ENCODE data around the gene ENHO.

Gene ENHO

GRCh38 chr9:34522971-34523797 lies at the start of gene ENHO:
Gene ENHO (minus strand): TSS chr9:34522990. CDS start chr9:34521695, 1,295 bp downstream.
- DNase-seq, result peak; percentile 85

GRCh38 chr9:34572092-34572491 lies 49.3 kb upstream of the ENHO start:
- no peak for DNase-seq

- DNase-seq, result no peak
These were observed 48.7 kb upstream of the ENHO start for GRCh38 chr9:34571481-34571810.

DNA sequence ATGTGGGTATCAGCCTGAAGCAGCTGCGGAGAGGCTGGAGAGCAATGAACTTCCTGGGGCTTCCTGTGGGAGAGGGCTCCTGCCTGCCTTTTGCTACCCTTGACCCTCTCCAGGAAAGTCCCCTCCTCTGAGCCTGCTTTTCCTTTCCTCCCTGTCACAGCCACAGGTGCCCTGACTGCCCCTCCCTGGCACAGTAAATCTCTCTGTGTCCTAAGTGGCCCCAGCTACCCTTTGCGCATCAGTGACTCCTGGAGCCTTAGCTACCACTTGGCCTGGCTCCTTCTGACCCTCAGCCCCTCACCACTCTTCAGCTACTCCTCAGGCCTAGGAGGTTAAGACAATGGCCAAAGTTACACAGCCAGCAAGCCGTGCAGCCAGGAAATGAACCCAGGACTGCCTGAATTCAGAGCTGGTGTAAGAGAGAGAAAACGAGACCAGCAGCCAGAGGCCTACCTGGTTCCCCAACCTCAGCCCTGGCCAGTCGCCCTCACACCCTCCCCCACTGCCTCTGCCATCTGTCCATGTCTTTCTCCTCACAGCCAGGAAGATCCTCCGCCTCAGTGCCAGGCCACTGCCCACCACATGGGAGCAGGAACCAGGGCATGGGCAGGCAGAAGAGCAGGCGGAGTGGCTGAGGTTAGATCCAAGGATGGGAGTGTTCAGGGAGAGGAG lies 48.2 kb upstream of the ENHO start:
- DNase-seq, result no peak

- DNase-seq, result no peak
These were observed 47.6 kb upstream of the ENHO start for GRCh38 chr9:34570376-34570775.

- no peak for DNase-seq
These were observed 46.0 kb upstream of the ENHO start for GRCh38 chr9:34568774-34569173.

- no peak for DNase-seq
These were observed 45.3 kb upstream of the ENHO start for GRCh38 chr9:34568133-34568532.

GRCh38 chr9:34566972-34567371 lies 44.2 kb upstream of the ENHO start:
- no peak for DNase-seq

- DNase-seq, result no peak
These were observed 43.5 kb upstream of the ENHO start for GRCh38 chr9:34566322-34566721.

DNA sequence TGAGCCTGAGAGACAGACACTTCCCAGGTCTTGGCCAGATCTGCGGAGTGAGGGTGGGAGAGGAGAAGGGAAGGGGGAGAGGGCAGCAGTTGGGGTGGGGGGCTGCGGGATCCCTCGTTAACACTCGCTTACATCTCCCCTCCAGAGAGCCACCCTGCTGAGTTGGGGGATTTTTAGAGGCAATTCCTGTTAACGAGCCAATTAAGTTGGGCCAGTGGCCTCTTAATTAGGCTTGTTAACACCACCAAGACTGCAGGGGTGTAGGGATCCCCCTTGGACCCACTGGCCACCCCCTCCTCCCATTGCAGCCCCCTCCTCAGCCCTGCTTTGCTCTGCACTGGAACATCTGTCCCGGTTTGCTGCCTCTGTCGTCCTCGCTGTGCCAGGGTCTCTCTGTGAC lies 43.1 kb upstream of the ENHO start:
- no peak for DNase-seq

DNA sequence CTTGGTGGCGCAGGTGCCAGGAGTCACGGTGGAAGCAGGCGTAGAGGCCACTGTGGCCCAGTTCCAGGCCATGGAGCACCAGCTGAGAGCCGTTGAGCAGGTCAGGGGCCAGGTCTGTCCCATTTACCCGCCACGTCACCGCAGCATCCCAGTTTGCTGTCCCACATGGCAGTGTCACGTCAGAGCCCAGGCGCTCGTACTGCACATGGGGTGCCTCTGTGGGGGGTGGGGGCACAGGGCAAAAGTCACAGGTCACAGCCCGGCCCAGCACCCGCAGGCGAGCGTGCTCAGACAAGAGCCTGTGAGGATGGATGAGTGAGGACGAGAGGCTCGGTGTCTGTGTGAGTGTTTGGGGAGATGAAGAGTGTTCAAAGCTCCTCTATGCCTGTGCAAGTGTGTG lies 41.8 kb upstream of the ENHO start:
- DNase-seq, result no peak

- no peak for DNase-seq
These were observed 40.5 kb upstream of the ENHO start for GRCh38 chr9:34563262-34563661.

DNA sequence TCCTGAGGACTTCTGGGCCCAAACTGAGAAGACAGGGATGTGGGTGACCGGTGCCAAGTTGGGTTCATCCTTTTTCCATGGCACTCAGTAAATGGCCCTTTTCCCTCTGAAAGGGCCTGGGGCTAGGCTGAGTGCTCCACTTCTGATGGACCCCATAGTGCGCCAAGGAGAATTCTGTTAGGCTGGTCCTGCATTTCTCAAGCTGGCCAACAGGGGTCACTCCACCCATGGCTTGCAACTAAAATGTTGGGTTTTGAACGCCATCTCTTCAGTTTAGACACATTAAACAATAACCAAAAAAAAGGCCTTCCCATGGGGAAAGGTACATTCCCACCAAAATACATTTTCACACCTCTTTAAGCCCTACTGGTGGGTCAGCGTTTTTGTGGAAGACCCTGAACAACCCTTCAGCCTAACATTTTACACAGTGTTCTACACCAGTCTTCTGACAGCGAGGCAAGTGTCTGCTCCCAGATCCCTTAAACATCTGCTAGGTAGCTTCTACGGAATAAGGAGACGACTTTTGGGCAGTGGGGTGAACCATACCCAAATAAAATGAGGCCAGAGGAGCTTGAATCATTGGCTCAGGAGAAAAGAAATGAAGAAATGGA lies 39.5 kb upstream of the ENHO start:
- DNase-seq, result no peak

DNA sequence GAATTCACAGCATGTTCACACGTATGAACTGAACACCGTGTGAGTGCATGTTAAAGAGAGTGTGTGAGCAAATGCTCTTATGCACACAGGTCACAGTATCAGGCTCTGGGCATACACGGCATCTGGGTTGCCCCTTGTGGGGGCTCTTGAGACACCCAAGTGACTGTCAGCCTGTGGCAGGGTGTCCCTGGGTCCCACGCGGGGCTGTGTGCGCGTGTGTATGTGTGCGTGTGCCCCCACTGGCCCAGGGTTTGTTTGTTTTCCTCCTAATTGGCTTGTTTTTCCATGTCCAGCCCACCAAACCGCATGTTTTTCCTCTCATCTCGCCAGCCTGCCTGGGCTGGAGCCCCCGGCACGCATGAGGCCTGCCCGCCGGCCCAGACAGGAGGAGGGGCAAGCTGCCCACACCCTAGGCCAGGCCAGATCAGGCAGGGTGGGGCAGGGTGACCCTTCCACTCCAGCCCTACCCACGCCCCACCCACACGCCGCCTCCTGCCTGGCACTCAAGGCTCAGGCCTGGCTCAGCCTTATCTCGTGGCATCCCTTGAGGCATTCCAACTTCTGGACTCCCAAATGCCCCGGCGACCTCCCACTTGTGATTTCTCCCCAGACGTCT lies 37.9 kb upstream of the ENHO start:
- DNase-seq, result no peak

DNA sequence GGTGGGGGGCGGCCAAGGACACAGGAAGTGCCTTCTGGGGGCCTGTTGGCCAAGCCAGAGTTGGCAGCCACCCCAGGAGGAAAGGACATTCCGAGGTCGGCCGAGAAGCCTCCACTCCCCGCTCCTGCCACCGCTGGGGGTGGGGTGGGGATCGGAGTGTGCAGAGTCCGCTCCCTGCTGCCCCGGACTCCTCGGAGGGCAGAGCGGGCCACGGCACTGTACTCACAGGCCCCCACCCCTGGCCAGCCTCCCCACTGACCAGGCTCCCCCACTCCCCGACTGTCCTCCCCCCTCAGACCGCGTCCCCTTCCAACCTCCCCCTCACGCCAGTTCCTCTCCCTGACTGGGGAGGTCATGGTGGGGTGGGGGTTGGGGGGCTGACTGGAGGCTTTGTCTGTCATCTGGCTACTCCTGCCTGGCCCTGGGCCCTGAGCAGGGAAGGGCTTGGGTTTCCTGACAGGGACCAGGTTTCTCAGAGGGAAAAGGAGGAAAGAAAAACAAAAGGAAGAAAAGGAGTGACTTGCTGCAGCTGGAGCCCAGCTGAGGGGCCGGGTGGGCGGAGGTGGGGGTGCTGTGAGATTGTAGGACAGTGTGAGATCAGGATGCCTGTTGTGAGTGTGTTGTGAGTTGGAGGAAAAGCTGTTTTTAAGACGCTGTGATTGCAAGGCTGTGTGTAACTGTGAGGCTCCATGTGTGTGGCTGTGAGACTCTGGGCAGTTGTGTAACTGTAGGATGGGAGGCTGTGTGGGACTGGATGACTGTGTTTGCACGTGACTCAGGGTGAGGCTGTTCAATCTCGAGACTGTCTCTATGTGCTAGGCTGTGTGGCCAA lies 37.0 kb upstream of the ENHO start:
- DNase-seq, result no peak

DNA sequence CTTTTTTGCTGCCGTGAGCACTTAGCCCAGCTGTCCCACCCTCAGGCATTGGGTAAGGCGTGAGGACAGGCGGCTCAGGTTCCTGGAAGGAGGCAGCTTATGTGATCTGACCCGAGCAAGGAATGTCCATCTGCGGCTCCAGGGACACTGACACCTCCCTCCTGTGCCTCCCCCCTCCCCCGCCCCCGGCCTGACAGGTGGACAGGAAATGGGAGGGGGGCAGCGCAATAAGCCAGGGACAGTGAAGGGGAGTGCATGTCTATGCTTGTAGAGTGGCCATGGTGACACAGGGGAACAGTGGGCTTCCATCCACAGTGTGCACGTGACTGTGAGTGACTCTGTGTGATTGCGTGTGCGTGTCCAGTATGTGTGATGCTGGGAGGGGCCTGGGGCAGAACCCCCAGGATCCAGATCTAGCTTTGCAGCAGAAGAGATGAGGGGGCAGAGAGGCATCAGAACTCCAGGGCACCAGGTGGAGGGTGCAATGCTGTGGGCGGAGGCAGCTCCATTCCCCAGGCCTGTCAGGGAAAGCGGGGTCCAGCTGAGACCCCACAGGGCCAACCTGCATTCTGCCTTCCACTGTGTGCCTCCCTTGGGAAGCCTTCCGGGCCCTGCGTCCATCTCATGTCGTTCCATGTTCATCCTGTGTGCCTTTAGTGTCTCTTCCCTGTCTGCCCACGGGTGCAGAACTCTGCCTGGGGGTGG lies 36.3 kb upstream of the ENHO start:
- DNase-seq, result no peak

DNA sequence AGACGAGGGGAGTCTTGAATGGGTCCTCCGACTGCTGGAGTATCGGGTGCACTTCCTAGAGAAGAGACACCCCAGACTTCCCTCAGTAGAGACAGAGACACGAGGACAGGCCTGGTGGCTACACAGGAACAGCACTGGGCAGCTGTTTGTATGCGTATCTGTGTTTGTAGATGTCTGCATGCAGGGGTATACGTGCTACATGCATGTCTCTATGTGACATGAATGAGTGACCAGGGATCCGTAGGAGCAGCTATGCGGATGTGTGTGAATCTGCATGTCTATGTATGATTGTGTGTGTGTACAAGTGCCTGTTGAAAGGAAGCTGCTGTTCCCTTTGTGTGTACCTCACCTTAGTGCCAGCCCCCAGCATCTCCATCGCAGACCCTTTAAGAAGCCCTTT lies 35.6 kb upstream of the ENHO start:
- DNase-seq, result no peak

DNA sequence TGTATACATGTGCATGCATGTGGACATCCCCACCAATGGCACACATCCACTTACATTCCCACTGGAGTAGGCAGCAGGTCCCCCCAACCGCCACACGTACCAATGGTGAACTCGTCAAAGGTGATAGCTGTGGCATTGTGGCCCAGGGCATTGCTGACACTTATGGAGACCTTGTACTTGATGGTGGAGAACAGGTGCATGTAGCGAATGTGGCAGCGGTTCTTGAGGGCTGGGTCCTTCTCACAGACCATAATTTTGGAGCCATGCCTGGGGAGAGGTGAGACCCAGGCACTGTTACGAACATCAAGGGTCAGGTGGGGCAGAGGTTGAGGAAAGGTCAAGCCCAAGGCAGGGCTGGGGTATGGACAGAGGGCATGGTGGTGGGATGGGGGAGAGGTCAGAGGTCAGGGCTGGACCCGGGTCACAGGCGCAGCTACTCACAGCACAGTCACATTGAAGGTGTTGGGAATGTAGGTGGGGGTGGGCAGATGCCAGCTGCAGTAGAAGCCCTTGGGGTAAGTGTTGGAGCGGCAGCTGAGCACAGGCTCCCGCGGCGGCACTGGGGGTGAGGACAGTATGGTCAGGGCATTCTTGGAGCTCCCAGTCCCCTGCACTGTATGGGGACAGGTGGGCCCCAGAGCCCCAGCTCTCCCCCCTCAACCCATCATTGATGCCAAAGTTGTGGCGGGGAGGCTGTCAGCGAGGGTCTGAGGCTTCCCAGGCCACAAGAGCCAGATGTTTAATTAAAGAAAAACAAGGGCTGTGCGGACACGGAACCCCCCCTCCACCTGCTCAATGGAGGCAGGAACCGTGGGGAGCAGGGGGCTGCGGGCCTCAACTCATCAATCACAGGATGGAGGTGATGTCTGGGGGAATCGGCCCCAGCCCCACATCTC lies 34.9 kb upstream of the ENHO start:
- DNase-seq, result no peak

DNA sequence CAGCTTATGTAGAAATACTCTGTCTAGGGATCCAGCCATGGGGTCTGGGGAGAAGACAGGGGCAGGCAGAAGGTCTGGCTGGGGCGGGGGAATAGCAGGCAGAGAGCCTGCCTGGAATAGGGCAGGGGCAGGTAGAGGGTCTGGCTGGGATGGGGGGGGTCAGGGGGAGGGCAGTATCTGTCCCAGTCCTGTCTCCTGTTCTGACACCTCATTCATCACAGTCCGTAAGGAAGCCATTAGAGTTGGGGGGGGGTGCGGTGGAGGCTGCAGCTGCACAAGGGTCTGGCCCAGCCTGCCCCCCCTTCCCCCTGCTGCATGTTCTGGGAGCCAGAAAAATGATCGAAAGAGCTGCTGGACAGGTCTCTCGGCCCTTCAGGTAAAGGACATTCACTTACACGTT lies 34.2 kb upstream of the ENHO start:
- no peak for DNase-seq

GRCh38 chr9:34555936-34556525 lies 33.2 kb upstream of the ENHO start:
- DNase-seq, result no peak

- no peak for DNase-seq
These were observed 32.7 kb upstream of the ENHO start for GRCh38 chr9:34555500-34555899.
